Middle frontal gyrus (tissue), 1 donor: ENCODE results near the gene CDH7.

Source experiments
- DNase-seq: peaks from one replicate; pipeline ENCODE4 v3.0.0-alpha.2; 2015; ENCODE audit warnings: low spot score; ENCODE audit errors: extremely low spot score

The CDH7 gene

DNA sequence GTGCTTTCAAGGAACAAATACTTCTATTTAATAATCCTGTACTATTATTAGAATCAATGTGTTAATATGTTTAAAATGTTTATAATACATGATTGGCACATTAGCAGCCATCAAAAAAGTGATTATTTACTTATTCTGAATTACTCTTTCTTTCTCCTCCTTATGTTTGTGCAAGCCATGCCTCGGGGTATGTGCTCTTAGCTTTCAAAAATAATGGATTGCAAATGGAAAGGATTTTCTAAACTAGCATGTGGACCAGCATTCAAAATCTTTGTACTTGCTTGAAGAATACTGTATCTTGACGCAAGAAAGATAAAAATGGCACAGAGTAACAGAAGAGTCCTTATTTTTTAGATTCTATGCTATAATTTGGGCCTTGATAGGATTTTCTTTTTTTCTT is 156.5 kb downstream of the CDH7 start:
- DNase-seq: no peak

DNA sequence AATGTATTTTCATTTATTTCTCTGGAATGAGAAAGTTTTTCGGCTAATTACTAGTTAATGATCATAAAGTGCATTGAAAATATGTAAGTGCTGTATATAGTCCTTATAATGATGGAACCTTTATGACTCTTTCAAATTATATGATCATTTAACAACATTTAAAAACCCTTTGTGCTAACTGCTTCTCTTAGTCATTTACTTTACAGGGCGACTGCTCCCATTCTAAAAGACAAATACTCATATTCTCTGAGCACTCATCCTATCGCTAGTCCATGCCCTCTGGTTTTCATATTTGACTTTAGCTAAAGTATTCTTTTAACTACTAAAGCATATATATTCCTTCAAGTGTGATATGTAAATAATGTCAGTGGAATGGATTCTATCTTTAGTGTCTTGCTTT is 168.2 kb downstream of the CDH7 start:
- no peak for DNase-seq

GRCh38 chr18:65919663-65920062 is 168.9 kb downstream of the CDH7 start:
- DNase-seq: no peak

GRCh38 chr18:65922103-65922502 is 171.3 kb downstream of the CDH7 start:
- DNase-seq: no peak

GRCh38 chr18:65924904-65925303 is 174.1 kb downstream of the CDH7 start:
- no peak for DNase-seq

DNA sequence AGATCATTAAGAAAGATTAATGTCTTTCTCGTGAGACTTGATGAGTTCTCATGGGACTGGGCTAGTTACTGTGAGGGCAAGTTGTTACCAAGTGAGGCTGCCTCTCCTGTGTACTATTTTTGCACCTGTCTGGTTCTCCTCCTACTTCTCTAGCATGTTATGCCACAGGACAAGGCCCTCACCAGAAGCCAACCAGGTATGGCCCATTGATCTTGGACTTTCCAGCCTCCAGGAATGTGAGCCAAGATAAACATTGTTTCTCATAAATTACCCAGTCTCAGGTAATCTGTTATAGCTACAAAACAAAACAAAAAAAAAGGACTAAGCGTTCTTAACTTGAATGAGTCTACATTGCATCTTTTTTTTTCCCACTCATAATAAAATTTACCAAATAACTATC is 184.1 kb downstream of the CDH7 start:
- DNase-seq: no peak

DNA sequence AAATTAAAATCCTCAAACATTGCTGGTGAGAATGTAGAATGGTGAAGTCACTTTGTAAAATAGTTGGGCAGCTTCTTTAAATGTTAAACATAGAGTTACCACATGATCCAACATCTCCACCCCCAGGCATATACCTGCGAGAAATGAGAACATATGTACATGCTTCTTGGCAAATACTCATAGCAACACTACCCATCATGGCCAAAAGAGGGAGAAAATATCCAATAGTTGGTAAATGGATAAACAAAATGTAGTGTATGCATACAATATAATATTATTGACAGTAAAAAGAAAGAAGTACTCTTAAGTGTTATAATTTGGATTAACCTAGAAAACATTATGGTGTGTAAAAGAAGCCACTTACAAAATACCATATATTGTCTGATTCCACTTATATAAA is 185.9 kb downstream of the CDH7 start:
- no peak for DNase-seq

DNA sequence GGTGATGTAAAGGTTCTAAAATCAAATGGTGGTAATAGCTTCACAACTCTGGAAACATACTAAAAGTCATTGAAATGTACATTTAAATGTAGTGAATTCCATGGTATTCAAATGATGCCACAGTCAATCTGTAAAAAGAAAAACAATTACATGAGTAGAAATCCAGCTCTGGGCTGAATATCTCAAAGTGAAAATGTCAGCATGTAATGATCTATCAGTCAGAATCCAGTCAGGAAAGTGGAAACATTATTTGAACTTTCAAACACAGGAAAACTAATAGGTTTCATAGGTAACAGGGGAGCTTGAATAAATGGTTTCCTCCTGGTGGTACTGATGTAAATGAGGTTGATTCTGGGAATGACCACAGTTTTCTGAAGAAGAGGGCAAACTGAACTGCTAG is 186.4 kb downstream of the CDH7 start:
- DNase-seq: no peak

GRCh38 chr18:65938592-65939372 is 188.0 kb downstream of the CDH7 start:
- DNase-seq: no peak
